Thoracic aorta (tissue), 2 donors: ENCODE results near the gene PNMA6A. TPM values are rescaled to one million over a fixed set of nuclear protein-coding genes. Genes with fewer than 3 reads are reported as not detected.
"Not testable (repeated sequence)": the region's sequence is repeated elsewhere in the genome, so short reads cannot be mapped to it uniquely, and the experiment has no call there.

Experiments
- ATAC-seq: fragments of 150-250 bp; one replicate; pipeline ENCODE4 v1.8.0; 2017; ENCODE audit warnings: low read depth; ENCODE audit not compliant: insufficient number of reproducible peaks, low FRiP score
- DNase-seq: peaks from one replicate; pipeline ENCODE4 v3.0.0-alpha.2; 2020; ENCODE audit warnings: low spot score
- H3K27ac ChIP-seq, 2 donors: fragments of 200-600 bp; sonication (generic); 1 replicate in 1 of 2; 2 replicates in 1 of 2; pipeline ENCODE4 v1.5.1; 2016; ENCODE audit warnings: mild to moderate bottlenecking in 2 of 2, moderate library complexity in 2 of 2
- H3K27me3 ChIP-seq: fragments of 200-600 bp; sonication (generic); replicated peaks from 2 replicates; pipeline ENCODE4 v1.6.0; 2016; ENCODE audit warnings: mild to moderate bottlenecking; ENCODE audit not compliant: insufficient read depth
- H3K36me3 ChIP-seq: fragments of 200-600 bp; sonication (generic); one replicate; pipeline ENCODE4 v1.5.1; 2016
- H3K4me1 ChIP-seq, 2 donors: fragments of 200-600 bp; sonication (generic); 1 replicate in 1 of 2; 2 replicates in 1 of 2; pipeline versions ENCODE4 v1.5.1 to v1.6.0; 2016; ENCODE audit warnings: low read depth in 2 of 2, mild to moderate bottlenecking in 1 of 2; ENCODE audit not compliant: control insufficient read depth in 1 of 2
- H3K4me3 ChIP-seq: fragments of 200-600 bp; sonication (generic); 2 replicates; pipeline ENCODE4 v1.5.1; 2016; ENCODE audit warnings: mild to moderate bottlenecking
- H3K9me3 ChIP-seq: fragments of 200-600 bp; sonication (generic); 2 replicates; pipeline ENCODE4 v1.5.1; 2016
- total RNA-seq, 2 donors: library from RNA; depleted of rRNA; stranded (reverse); fragments of >200 nt; gene quantifications; one replicate each; pipeline versions ENCODE4 v1.1.0 to v1.2.3, GENCODE V29; 2016
- TF ChIP-seq, protein P1 (sequence below): fragments of 200-600 bp; sonication (generic); IDR thresholded peaks from one replicate; pipeline ENCODE4 v1.5.1; 2019; ENCODE audit warnings: antibody characterized with exemption

PNMA6A gene
- total RNA-seq, 2 donors from 2014 or later = 8.1 to 8.7 TPM

DNA sequence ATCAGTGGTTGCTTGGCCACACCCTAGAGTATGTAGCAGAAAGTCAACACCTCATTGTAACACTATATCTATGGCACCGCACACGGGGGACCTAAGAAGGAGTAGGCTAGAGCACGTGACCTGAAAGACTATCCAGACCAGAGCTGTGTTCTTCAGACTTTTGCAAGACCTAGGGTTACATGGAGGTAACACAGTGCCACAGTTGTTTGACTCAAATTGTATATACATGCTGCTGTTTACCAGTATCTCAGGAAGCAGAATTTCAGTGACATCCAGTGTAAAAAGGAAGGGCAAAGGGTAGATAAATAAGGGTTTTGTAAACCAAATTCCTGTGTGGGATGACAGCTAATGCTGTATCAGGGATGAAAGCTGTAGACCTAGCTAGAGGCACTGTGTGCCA lies 30.2 kb downstream of the PNMA6A start:
- ATAC-seq (no peak), DNase-seq (no peak)
- no peaks in the 10 kb centered on the region for H3K36me3 ChIP-seq
- no peaks in the 10 kb centered on the region for H3K4me1 ChIP-seq
- H3K27ac ChIP-seq = no peak overlapping the region
- TF ChIP-seq, protein P1, sequence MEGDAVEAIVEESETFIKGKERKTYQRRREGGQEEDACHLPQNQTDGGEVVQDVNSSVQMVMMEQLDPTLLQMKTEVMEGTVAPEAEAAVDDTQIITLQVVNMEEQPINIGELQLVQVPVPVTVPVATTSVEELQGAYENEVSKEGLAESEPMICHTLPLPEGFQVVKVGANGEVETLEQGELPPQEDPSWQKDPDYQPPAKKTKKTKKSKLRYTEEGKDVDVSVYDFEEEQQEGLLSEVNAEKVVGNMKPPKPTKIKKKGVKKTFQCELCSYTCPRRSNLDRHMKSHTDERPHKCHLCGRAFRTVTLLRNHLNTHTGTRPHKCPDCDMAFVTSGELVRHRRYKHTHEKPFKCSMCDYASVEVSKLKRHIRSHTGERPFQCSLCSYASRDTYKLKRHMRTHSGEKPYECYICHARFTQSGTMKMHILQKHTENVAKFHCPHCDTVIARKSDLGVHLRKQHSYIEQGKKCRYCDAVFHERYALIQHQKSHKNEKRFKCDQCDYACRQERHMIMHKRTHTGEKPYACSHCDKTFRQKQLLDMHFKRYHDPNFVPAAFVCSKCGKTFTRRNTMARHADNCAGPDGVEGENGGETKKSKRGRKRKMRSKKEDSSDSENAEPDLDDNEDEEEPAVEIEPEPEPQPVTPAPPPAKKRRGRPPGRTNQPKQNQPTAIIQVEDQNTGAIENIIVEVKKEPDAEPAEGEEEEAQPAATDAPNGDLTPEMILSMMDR = no peak
- no peaks in the 10 kb centered on the region for H3K9me3 ChIP-seq
- H3K4me3 ChIP-seq = no peak overlapping the region
- H3K27me3 ChIP-seq = no peaks in the 10 kb centered on the region

DNA sequence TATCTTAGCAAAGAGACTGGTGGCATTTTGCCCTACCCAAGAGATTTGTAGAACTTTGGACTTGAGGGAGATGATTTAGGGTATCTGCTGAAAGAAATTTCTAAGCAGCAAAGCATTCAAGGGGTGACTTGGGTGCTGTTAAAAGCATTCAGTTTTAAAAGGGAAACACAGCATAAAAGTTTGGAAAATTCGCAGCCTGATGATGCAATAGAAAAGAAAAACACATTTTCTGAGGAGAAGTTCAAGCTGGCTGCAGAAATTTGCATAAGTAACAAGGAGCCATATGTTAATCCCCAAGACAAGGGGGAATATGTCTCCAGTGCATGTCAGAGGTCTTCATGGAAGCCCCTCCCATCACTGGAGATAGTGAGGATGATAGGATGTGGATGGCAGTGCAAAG lies 32.7 kb downstream of the PNMA6A start:
- H3K27ac ChIP-seq, ATAC-seq, H3K9me3 ChIP-seq, H3K36me3 ChIP-seq, H3K27me3 ChIP-seq, H3K4me1 ChIP-seq, DNase-seq, H3K4me3 ChIP-seq: not testable (repeated sequence)

DNA sequence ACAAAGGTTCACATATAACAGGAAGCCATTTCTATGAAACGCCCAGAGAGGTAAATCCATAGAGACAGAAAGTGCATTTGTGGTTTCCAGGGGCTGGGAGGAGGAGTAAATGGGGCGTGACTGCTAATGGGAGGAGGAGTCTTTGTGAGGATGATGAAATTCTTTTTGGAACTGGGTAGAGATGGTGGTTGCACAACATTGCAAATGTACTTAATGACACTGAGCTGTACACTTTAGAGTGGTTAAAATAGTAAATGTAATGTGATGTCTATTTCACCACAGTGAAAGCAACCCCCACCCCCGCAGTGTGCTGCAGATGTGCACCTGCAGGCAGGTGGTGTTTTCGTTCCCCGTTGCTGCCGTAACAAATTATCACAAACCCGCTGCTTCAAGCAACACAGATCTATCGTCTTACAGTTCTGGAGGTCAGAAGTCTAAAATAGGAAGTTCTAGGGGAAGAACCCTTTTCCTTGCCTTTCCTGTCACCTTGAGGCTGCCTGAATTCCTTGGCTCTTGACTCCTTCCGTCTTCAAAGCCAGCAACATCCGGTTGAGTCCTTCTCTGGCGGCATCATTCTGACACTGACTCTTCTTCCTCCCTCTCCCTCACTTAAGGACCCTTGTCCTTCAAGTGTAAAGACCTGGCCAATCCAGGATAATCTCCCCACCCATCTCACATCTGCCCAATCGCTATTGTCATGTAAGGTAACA lies 34.0 kb downstream of the PNMA6A start:
- ATAC-seq, H3K4me1 ChIP-seq, DNase-seq, H3K4me3 ChIP-seq, H3K27ac ChIP-seq, H3K36me3 ChIP-seq, H3K9me3 ChIP-seq, H3K27me3 ChIP-seq: not testable (repeated sequence)

DNA sequence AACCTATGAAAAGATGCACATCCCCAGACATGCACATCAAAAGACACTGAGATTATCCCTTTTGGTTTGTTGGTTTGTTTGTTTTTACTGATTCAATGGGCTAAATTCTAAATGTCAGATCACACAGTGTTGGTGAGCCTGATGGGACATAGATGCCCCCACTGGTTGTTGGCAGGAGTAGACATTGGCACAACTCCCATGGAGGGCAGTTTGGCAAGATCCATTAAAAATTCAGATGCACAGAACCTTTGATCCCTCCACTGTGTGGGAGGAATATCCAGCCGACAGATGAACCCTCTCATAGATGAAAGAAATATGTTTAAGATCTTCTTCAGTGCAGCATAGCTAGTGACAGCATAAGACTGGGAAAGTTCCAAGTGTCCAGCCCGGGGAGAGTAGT lies 38.5 kb downstream of the PNMA6A start:
- DNase-seq, ATAC-seq, H3K4me3 ChIP-seq, H3K27me3 ChIP-seq, H3K36me3 ChIP-seq, H3K27ac ChIP-seq, H3K9me3 ChIP-seq, H3K4me1 ChIP-seq: not testable (repeated sequence)

DNA sequence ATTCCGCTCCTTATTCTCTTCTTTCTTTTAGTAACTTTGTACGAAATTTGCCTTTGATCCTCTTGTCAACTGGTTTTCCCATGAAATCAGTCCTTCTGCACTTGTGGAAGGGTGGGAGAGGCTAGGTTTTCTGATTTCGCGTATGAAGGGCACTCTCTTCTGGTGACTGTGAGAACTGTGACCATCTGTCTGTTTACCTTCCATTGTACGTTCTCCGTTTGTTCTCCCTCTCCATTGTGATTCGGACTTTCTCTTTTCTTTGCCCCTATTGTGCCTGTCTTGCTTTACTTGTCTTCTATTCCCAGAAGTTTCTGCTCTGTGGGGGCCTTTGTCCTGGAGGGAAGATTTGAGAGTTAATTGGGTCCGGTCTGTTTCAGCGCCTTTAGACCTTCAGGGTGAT lies 41.6 kb downstream of the PNMA6A start:
- not testable (repeated sequence) for H3K9me3 ChIP-seq, ATAC-seq, H3K4me3 ChIP-seq, H3K27ac ChIP-seq, H3K36me3 ChIP-seq, DNase-seq, H3K4me1 ChIP-seq, H3K27me3 ChIP-seq

DNA sequence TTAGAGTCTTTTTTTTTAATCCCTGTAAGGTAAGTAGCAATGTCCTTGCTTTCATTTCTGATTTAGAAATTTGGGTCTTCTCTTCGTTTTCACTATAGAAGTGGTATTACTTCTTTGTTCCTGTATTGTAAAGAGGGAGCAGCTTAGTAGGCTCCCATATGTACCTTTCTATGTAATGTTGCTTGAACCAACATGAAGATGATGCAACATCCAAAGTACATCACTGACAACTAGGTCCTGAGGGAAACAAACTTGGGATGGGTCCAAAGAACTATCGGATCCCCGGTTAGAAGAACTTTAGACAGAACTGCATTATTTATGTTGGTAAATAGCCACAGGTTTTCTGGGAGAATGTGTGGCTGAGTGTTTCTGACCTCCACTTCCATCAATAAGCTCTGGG lies 45.5 kb downstream of the PNMA6A start:
- H3K27me3 ChIP-seq, H3K4me3 ChIP-seq, DNase-seq, H3K27ac ChIP-seq, H3K9me3 ChIP-seq, H3K4me1 ChIP-seq, ATAC-seq, H3K36me3 ChIP-seq: not testable (repeated sequence)

DNA sequence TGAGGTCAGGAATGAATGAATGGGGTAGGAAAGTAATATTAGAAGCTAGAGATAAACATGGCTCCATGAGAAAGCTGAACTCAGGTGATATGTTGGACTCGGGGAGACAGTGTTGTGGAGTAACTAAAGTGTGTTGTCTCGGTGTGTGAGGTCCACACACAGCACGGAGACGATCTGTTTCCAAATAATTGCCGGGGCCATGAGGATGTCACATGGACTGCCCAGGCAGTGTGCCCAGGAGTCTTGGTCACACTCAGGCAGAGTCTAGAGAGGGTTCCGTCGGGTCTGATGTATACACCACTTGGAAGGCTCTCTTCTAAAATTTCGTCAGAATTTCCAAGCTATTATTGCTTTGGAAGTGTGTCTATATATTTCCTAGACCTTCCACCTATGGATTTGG lies 48.0 kb downstream of the PNMA6A start:
- not testable (repeated sequence) for ATAC-seq, H3K4me3 ChIP-seq, H3K27me3 ChIP-seq, H3K36me3 ChIP-seq, H3K9me3 ChIP-seq, H3K4me1 ChIP-seq, H3K27ac ChIP-seq, DNase-seq

DNA sequence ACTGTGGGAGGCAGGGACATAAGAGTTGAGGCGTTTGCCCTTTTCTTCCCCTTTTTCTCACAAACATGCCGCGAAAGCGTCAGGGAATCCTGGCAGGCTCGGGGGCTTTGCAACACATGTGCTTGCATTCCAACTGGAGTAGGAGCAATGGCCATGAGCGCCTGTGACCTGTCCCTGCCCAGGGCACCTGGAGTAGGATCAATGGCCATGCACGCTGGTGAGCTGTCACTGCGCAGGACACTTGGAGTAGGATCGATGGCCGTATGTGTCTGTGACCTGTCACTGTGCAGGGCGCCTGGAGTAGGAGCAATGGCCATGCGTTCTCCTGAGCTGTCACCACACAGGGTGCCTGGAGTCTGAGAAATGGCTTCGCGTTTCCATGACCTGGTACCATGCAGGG lies 51.2 kb downstream of the PNMA6A start:
- not testable (repeated sequence) for H3K27ac ChIP-seq, H3K36me3 ChIP-seq, H3K4me1 ChIP-seq, H3K4me3 ChIP-seq, DNase-seq, H3K27me3 ChIP-seq, H3K9me3 ChIP-seq, ATAC-seq

Other genes starting within 250 kb of the PNMA6A start
- 10 to 100 TPM; 16.3 to 27.1 TPM for gene CETN2, start 241.7 kb upstream of the PNMA6A start, total RNA-seq
- gene NSDHL, start 241.4 kb upstream of the PNMA6A start, total RNA-seq = 10 to 100 TPM in 1 of 2 donors, 1 to 10 TPM in 1; 5.3 to 23.1 TPM
- gene ZNF185, start 174.4 kb upstream of the PNMA6A start, total RNA-seq = 1 to 10 TPM; 8.1 to 8.5 TPM
- gene PNMA5, start 78.3 kb upstream of the PNMA6A start, total RNA-seq = not detected
- under 1 TPM in 1 of 2 donors, not detected in 1; 0.56 TPM for gene PNMA3, start 16.0 kb upstream of the PNMA6A start, total RNA-seq
- gene MAGEA1, start 106.8 kb downstream of the PNMA6A start, total RNA-seq = not detected
- not detected for gene PNMA6F, start 249.3 kb downstream of the PNMA6A start, total RNA-seq